Measurements from ENCODE around the gene TRAF3IP3.

GRCh38 chr1:209774592-209774991, 18.7 kb downstream of the TRAF3IP3 start:
- TF ChIP-seq CTCF (IDR thresholded peaks at IDR 0.05) (no peak), POLR2A (IDR thresholded peaks at IDR 0.05) (no peak)
